Panc1 (cell line): ENCODE data around the gene CRYBG3. TPM values are rescaled to one million over a fixed set of nuclear protein-coding genes. Genes with fewer than 3 reads are reported as not detected.

Experiments
- ATAC-seq: fragments of 200-7000 bp; cut with Tn5 transposase; 2 replicates; pipeline ENCODE4 v1.9.1; 2020; ENCODE audit warnings: mild to moderate bottlenecking, moderate library complexity
- BruUV-seq: library from RNA; stranded (reverse); fragments of 400-500 nt; replicated peaks from 2 replicates; lab custom pipeline; 2021; lab: Mats Ljungman, UMichigan
- CTCF ChIA-PET: fragments of 300-600 bp; sonication (Branson Sonifier 250); formaldehyde crosslinking; loops from one replicate; lab custom pipeline; 2022; ENCODE audit warnings: antibody characterized with exemption; lab: Charles Lee
- POLR2A ChIA-PET: fragments of 300-600 bp; sonication (Branson Sonifier 250); formaldehyde crosslinking; loops from one replicate; lab custom pipeline; 2022; ENCODE audit warnings: antibody characterized with exemption; lab: Charles Lee
- DNase-seq: peaks from one replicate; pipeline ENCODE4 v3.0.0-alpha.2; 2010; ENCODE audit warnings: low read depth, low spot score
- H3K27ac ChIP-seq: 2 replicates; pipeline ENCODE4 v1.5.1; 2011; ENCODE audit warnings: mild to moderate bottlenecking, low read length, inconsistent platforms
- H3K27me3 ChIP-seq: fragments of 200-500 bp; sonication (Bioruptor generic); 2 replicates; pipeline ENCODE4 v1.6.0; 2014; ENCODE audit warnings: low read length, inconsistent platforms; ENCODE audit not compliant: control insufficient read depth, insufficient read depth
- H3K36me3 ChIP-seq: fragments of 200-500 bp; sonication (Bioruptor generic); 2 replicates; pipeline ENCODE4 v1.5.1; 2014; ENCODE audit warnings: inconsistent platforms, mild to moderate bottlenecking, low read length, moderate library complexity; ENCODE audit not compliant: control insufficient read depth, insufficient read depth
- H3K4me1 ChIP-seq: 2 replicates; pipeline ENCODE4 v1.5.1; 2011; ENCODE audit warnings: inconsistent platforms, mild to moderate bottlenecking, low read length, moderate library complexity; ENCODE audit not compliant: control insufficient read depth, insufficient read depth
- H3K4me3 ChIP-seq, 2 experiments: 2 replicates each; pipeline ENCODE4 v1.5.1; 2011 to 2012; ENCODE audit warnings: low read depth in 2 of 2, low read length in 2 of 2, mild to moderate bottlenecking in 2 of 2, inconsistent platforms in 1 of 2, moderate library complexity in 1 of 2
- H3K9me3 ChIP-seq: fragments of 200-500 bp; sonication (Bioruptor generic); 2 replicates; pipeline ENCODE4 v1.5.1; 2014; ENCODE audit warnings: low read depth, mild to moderate bottlenecking, inconsistent platforms, low read length, moderate library complexity; ENCODE audit not compliant: control insufficient read depth, insufficient read depth
- CTCF ChIP-seq: fragments of 450-650 bp; IDR thresholded peaks from 2 replicates; pipeline ENCODE4 v1.5.1; 2017; ENCODE audit warnings: mild to moderate bottlenecking
- POLR2AphosphoS5 ChIP-seq: IDR thresholded peaks from 2 replicates; pipeline ENCODE4 v1.6.1; 2012; ENCODE audit warnings: mild to moderate bottlenecking, low read depth, low read length, moderate library complexity
- REST ChIP-seq, 2 experiments: IDR thresholded peaks; 2 replicates each; pipeline ENCODE4 v1.6.1; 2011 to 2012; ENCODE audit warnings: low read depth in 2 of 2, control low read depth in 1 of 2, low read length in 1 of 2, mild to moderate bottlenecking in 1 of 2, moderate library complexity in 1 of 2; ENCODE audit not compliant: insufficient read depth in 1 of 2
- SIN3A ChIP-seq: IDR thresholded peaks from 2 replicates; pipeline ENCODE4 v1.6.1; 2012; ENCODE audit warnings: low read depth, mild to moderate bottlenecking, low read length, moderate library complexity, borderline replicate concordance; ENCODE audit not compliant: insufficient read depth
- TCF7L2 ChIP-seq: IDR thresholded peaks from 2 replicates; pipeline ENCODE4 v1.6.1; 2011; ENCODE audit warnings: mild to moderate bottlenecking, low read depth, low read length, inconsistent platforms
- in situ Hi-C: cut with HindIII; loops from 2 replicates; pipeline ENCODE4 v1.10.0; 2016; ENCODE audit warnings: low sequenced_read_pairs, low pct_unique_long_range_greater_than_20kb
- intact Hi-C: fragments of 100-400 bp; cut with micrococcal nuclease; formaldehyde crosslinking; loops from one replicate; pipeline ENCODE4 v1.10.0; 2022; ENCODE audit not compliant: unreplicated experiment
- total RNA-seq: library from RNA; stranded (reverse); gene quantifications from one replicate; pipeline ENCODE4 v1.2.1, GENCODE V29; 2021; ENCODE audit not compliant: unreplicated experiment

The CRYBG3 gene
- total RNA-seq, 1 experiment from 2014 or later = 24.6 TPM

GRCh38 chr3:97979610-97980009, 157.8 kb downstream of the CRYBG3 start:
- intact Hi-C loops = no loop called here
- POLR2A ChIA-PET = no interaction called here
- no peaks in the 10 kb centered on the region for H3K4me1 ChIP-seq
- CTCF ChIA-PET = no interaction called here
- no peak overlapping the region for H3K27ac ChIP-seq
- TF ChIP-seq CTCF (no peak), REST (IDR thresholded peaks at IDR 0.05; ENCODE audit: insufficient read depth in 1 of 2, low read depth in 2 of 2, low read length in 1 of 2) (no peak), SIN3A (no peak), POLR2AphosphoS5 (no peak), TCF7L2 (no peak)
- ATAC-seq (no peak), DNase-seq (no peak)
- H3K9me3 ChIP-seq = no peaks in the 10 kb centered on the region
- peaks cover 11% of the 10 kb centered on the region for H3K27me3 ChIP-seq
- in situ Hi-C loops = no loop called here
- H3K4me3 ChIP-seq = no peak overlapping the region
- BruUV-seq = no TSS peak
- H3K36me3 ChIP-seq = no peaks in the 10 kb centered on the region

- DNase-seq = no peak
- intact Hi-C loops = no loop called here
Observed at GRCh38 chr3:97981886-97982285, 160.1 kb downstream of the CRYBG3 start.

More at GRCh38 chr3:97981886-97982285, 160.1 kb downstream of the CRYBG3 start:
- ChIA-PET POLR2A (interaction anchor here (0.6 kb wide), 1 partner anchor 17 kb away, joined by 3 read pairs; no protein-coding TSS in a partner anchor), CTCF (no interaction called here)
- TF ChIP-seq TCF7L2 (no peak), SIN3A (no peak), POLR2AphosphoS5 (no peak), CTCF (no peak), REST (IDR thresholded peaks at IDR 0.05; ENCODE audit: insufficient read depth in 1 of 2, low read depth in 2 of 2, low read length in 1 of 2) (no peak)
- H3K9me3 ChIP-seq = no peaks in the 10 kb centered on the region
- H3K36me3 ChIP-seq = no peaks in the 10 kb centered on the region
- no TSS peak for BruUV-seq
- H3K4me1 ChIP-seq = no peaks in the 10 kb centered on the region
- peaks cover 11% of the 10 kb centered on the region for H3K27me3 ChIP-seq
- in situ Hi-C loops = no loop called here
- no peak for ATAC-seq
- H3K4me3 ChIP-seq = no peak overlapping the region
- no peak overlapping the region for H3K27ac ChIP-seq
